Ascending aorta (tissue), 2 donors: ENCODE measurements around the gene GRN. TPM values are rescaled to one million over a fixed set of nuclear protein-coding genes. Genes with fewer than 3 reads are reported as not detected.
A peak's percentile ranks its signal among the peaks of the same experiment; 100 is the strongest.

Experiments
- DNase-seq, 2 donors: peaks; one replicate each; pipeline ENCODE4 v3.0.0-alpha.2; 2019; ENCODE audit warnings: low spot score in 2 of 2
- H3K27ac ChIP-seq, 2 donors: fragments of 200-600 bp; sonication (generic); one replicate each; pipeline ENCODE4 v1.5.1; 2016 to 2017; ENCODE audit warnings: mild to moderate bottlenecking in 1 of 2
- H3K27me3 ChIP-seq: fragments of 200-600 bp; sonication (generic); one replicate; pipeline ENCODE4 v1.5.1; 2017
- H3K36me3 ChIP-seq, 2 donors: fragments of 200-600 bp; sonication (generic); one replicate each; pipeline ENCODE4 v1.5.1; 2016
- H3K4me1 ChIP-seq, 2 donors: fragments of 200-600 bp; sonication (generic); one replicate each; pipeline ENCODE4 v1.5.1; 2016 to 2017; ENCODE audit warnings: mild to moderate bottlenecking in 1 of 2
- H3K4me3 ChIP-seq, 2 donors: fragments of 200-600 bp; sonication (generic); one replicate each; pipeline ENCODE4 v1.5.1; 2016 to 2017; ENCODE audit warnings: mild to moderate bottlenecking in 1 of 2
- H3K9me3 ChIP-seq, 2 donors: fragments of 200-600 bp; sonication (generic); one replicate each; pipeline ENCODE4 v1.5.1; 2016
- CTCF ChIP-seq, 3 experiments: fragments of 200-600 bp in 2 of 3; fragments of 450-650 bp in 1 of 3; sonication (generic) in 2 of 3; IDR thresholded peaks; one replicate each; pipeline ENCODE4 v1.5.1; 2016 to 2019; ENCODE audit warnings: antibody characterized with exemption in 3 of 3, mild to moderate bottlenecking in 1 of 3, moderate library complexity in 1 of 3
- intact Hi-C: fragments of 100-400 bp; cut with DNase I; formaldehyde crosslinking; loops from one replicate; pipeline ENCODE4 v1.15.1; 2023
- total RNA-seq: library from RNA; depleted of rRNA; stranded (reverse); fragments of >200 nt; gene quantifications from one replicate; pipeline ENCODE4 v1.1.0, GENCODE V29; 2016

Gene GRN
- total RNA-seq, 1 donor from 2014 or later, result 430 TPM

DNA sequence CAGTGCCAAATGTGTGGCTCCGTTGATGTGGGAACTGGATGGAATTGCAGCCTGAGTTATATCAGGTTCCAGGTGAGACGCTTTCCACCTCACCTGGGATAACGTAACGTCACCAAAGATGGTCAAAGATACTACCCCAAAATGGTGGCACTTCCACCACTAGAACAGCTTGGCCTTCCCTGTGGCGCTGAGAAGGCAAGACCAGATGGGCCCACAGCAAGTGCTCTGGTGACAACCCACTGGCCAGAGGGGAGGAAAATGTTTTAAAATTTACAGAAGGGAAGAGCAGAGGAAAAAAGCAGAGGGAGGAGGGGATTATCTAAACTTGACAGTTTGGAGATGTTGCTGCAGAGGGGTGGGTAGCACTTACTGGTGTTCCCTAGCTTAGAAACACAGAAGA, 51.8 kb downstream of the GRN start:
- Histone ChIP-seq H3K27me3 (no peaks in the 10 kb centered on the region), H3K4me1 (no peaks in the 10 kb centered on the region), H3K36me3 (peaks cover 30 to 56% of the 10 kb centered on the region in 2 donors), H3K27ac (no peak overlapping the region), H3K4me3 (no peak overlapping the region), H3K9me3 (no peaks in the 10 kb centered on the region)
- TF ChIP-seq CTCF (IDR thresholded peaks at IDR 0.05), result no peak
- no peak for DNase-seq
- intact Hi-C loops, result no loop called here

DNA sequence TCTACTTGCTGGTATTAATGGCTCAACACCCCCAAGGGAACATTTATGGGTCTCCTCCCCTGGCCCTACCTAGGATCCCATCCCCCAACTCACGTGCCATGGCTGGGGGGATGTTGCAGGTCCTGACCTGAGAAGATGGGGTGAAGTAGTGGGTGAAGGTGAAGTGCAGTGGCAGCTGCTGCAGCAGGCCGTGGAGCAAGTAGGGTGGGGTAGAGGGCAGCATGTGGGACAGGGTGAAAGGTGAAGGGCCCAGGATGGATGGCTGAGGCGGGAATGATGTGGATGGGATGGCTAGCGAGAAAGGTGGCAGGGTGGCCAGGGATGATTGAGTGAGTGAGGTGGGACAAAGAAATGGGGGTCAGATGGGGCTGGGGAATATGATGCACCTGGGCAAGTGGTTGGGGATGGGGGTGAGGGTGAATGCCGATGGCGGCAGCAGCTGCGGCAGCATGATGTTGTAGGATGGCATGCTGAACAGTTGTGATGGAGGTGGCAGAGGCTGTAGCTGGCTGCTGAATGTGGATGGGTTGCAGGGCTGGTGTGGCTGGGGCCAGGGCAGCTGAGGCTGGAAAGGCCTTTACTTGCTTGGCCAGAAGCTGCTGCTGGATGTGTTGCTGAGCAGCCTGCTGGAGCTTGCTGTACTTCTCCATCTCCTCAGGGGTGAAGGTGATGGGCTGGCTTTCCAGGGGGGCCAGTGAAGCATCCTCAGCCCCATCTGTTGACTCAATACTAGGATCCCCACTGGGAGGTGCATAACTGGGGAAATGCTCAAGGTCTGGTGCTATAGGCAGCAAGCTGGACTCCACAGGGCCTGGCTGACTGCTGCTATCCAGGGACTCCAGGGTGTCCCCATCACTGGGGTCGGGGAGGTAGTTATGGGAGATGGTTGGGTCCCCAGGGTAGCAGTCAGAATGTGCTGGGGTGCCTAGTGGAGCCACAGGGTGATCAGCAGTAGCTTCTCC, 52.7 kb downstream of the GRN start:
- TF ChIP-seq CTCF (IDR thresholded peaks at IDR 0.05), result no peak
- Histone ChIP-seq H3K27ac (no peak overlapping the region), H3K36me3 (peaks cover 30 to 58% of the 10 kb centered on the region in 2 donors), H3K4me3 (no peak overlapping the region), H3K4me1 (no peaks in the 10 kb centered on the region), H3K9me3 (no peaks in the 10 kb centered on the region), H3K27me3 (no peaks in the 10 kb centered on the region)
- intact Hi-C loops, result no loop called here
- no peak for DNase-seq

DNA sequence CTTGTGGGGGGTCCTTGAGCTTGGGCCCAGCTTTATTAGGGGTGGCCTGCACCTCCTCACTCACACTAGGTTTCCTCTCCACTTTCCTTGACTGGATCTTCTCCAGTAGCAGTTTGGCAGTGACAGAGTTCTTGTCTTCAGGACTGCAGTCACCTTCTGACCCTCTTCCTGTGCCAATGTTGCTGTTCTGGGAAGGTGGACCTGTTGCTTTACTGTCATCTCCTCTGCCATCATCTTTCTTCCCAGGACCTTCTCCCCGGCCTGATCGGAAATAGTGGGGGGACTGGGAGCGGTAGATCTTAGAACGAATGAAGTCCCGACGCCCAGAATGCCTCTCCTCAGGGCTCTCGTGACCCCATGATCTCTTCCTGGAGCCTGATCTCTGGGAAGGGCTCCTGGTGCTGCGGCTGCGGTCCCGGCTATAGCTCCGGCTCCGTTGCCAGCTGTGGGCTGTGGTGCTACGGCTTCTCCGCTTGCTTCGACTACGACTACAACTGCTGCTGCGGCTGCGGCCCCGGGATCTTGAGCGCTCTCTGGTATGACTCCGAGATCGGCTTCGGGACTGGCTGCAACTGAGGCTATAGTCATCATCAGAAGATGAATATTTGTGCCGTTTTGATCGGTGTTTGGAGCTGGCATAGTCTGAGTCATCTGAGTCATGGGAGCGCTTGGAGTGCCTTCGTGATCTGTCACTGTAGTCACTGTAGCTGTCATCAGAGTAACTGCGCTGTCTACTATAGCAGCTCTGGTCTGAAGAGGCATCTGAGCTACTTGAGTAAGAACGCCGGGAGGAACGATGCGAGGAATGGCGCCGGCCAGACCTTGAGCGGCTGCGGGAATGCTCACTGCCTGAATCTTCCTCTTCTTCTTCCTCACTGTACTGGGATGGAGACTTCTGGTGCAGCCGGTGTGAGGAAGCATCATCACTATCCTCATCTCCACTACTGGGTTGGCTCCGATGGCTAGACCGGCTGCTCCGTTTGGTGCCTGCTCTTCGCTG, 53.9 kb downstream of the GRN start:
- no peak for DNase-seq
- H3K36me3 ChIP-seq, result peaks cover 34 to 69% of the 10 kb centered on the region in 2 donors
- no peak overlapping the region for H3K4me3 ChIP-seq
- H3K27ac ChIP-seq, result no peak overlapping the region
- H3K4me1 ChIP-seq, result no peaks in the 10 kb centered on the region
- no peak for TF ChIP-seq CTCF (IDR thresholded peaks at IDR 0.05)
- no peaks in the 10 kb centered on the region for H3K9me3 ChIP-seq
- no peaks in the 10 kb centered on the region for H3K27me3 ChIP-seq
- intact Hi-C loops, result no loop called here

- DNase-seq, result no peak
- TF ChIP-seq CTCF (IDR thresholded peaks at IDR 0.05), result peak in 1 of 3 experiments; percentile 27
- Histone ChIP-seq H3K9me3 (no peaks in the 10 kb centered on the region), H3K27me3 (no peaks in the 10 kb centered on the region), H3K36me3 (peaks cover 37 to 79% of the 10 kb centered on the region in 2 donors), H3K4me3 (no peak overlapping the region), H3K27ac (no peak overlapping the region), H3K4me1 (no peaks in the 10 kb centered on the region)
- intact Hi-C loops, result no loop called here
These were observed 55.2 kb downstream of the GRN start for GRCh38 chr17:44400226-44400847.

Other genes with a start within 250 kb of the GRN start
- gene HDAC5, start 221.7 kb upstream of the GRN start, total RNA-seq, result 189 TPM
- not detected for gene HROB, start 203.4 kb upstream of the GRN start, total RNA-seq
- gene ASB16, start 174.6 kb upstream of the GRN start, total RNA-seq, result not detected
- 27.9 TPM for gene TMUB2, start 158.3 kb upstream of the GRN start, total RNA-seq
- gene ATXN7L3, start 145.4 kb upstream of the GRN start, total RNA-seq, result 62.8 TPM
- 25.1 TPM for gene UBTF, start 125.6 kb upstream of the GRN start, total RNA-seq
- gene SLC4A1, start 77.2 kb upstream of the GRN start, total RNA-seq, result 2.4 TPM
- gene RUNDC3A, start 36.7 kb upstream of the GRN start, total RNA-seq, result not detected
- gene SLC25A39, start 20.5 kb upstream of the GRN start, total RNA-seq, result 182 TPM
- 1.7 TPM for gene FAM171A2, start 18.6 kb downstream of the GRN start, total RNA-seq
- gene ITGA2B, start 44.3 kb downstream of the GRN start, total RNA-seq, result not detected
- 13.3 TPM for gene GPATCH8, start 158.1 kb downstream of the GRN start, total RNA-seq
- 32.7 TPM for gene FZD2, start 212.2 kb downstream of the GRN start, total RNA-seq